HL-60 (cell line): ENCODE data around the gene ISL1.

Experiments used
- DNase-seq, 2 experiments: peaks; one replicate each; pipeline ENCODE4 v3.0.0-alpha.2; 2010 to 2020; ENCODE audit warnings: low read depth in 1 of 2, low spot score in 1 of 2
- H3K27ac ChIP-seq: fragments of 250-450 bp; sonication (Bioruptor Pico); replicated peaks from 2 replicates; pipeline ENCODE4 v1.5.1; 2020; ENCODE audit warnings: mild to moderate bottlenecking, moderate library complexity
- H3K27me3 ChIP-seq: fragments of 250-450 bp; sonication (Bioruptor Pico); 2 replicates; pipeline ENCODE4 v1.5.1; 2021; ENCODE audit warnings: mild to moderate bottlenecking, moderate library complexity; ENCODE audit not compliant: insufficient read depth, poor library complexity, severe bottlenecking
- H3K4me3 ChIP-seq: replicated peaks from 2 replicates; pipeline ENCODE4 v1.5.1; 2011; ENCODE audit warnings: mild to moderate bottlenecking, control low read depth, low read length; ENCODE audit not compliant: insufficient read depth
- GABPA ChIP-seq: IDR thresholded peaks from 2 replicates; pipeline ENCODE4 v1.6.1; 2012; ENCODE audit warnings: low read depth
- POLR2AphosphoS5 ChIP-seq: IDR thresholded peaks from 2 replicates; pipeline ENCODE4 v1.6.1; 2012; ENCODE audit warnings: low read depth
- SPI1 ChIP-seq: IDR thresholded peaks from 2 replicates; pipeline ENCODE4 v1.6.1; 2012; ENCODE audit warnings: low read depth, mild to moderate bottlenecking, borderline replicate concordance
- TF ChIP-seq, protein P1 (sequence below): IDR thresholded peaks from one replicate; pipeline ENCODE4 v1.5.1; 2011; ENCODE audit warnings: low read length, control low read depth, inconsistent platforms; ENCODE audit not compliant: insufficient read depth
- TF ChIP-seq, protein P2 (sequence below): IDR thresholded peaks from 2 replicates; pipeline ENCODE4 v1.6.1; 2012; ENCODE audit warnings: low read depth; ENCODE audit not compliant: insufficient replicate concordance

The ISL1 gene

DNA sequence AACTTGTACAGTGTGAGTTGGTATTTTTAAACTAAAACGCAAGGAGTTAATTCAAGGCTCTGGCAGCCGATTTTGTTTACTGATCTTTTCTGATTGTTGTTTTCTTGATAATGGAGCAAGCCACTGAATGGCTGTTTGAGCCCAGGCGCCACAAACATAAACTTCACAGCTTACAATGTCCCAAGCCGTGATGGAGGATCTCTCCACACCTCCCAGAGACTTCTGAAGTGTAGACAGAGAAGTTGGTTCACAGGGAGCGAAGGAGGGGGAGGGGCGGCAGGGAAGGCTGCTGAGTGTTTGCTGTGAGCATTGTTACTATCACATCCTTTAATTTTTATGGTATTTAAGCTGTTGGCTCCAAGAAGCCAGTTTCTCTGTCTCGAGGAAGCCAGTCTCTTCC is 14.7 kb downstream of the ISL1 start:
- peaks cover 43% of the 10 kb centered on the region for H3K27me3 ChIP-seq
- H3K4me3 ChIP-seq: no peak overlapping the region
- TF ChIP-seq, protein P1, sequence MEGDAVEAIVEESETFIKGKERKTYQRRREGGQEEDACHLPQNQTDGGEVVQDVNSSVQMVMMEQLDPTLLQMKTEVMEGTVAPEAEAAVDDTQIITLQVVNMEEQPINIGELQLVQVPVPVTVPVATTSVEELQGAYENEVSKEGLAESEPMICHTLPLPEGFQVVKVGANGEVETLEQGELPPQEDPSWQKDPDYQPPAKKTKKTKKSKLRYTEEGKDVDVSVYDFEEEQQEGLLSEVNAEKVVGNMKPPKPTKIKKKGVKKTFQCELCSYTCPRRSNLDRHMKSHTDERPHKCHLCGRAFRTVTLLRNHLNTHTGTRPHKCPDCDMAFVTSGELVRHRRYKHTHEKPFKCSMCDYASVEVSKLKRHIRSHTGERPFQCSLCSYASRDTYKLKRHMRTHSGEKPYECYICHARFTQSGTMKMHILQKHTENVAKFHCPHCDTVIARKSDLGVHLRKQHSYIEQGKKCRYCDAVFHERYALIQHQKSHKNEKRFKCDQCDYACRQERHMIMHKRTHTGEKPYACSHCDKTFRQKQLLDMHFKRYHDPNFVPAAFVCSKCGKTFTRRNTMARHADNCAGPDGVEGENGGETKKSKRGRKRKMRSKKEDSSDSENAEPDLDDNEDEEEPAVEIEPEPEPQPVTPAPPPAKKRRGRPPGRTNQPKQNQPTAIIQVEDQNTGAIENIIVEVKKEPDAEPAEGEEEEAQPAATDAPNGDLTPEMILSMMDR: no peak
- TF ChIP-seq SPI1 (no peak), POLR2AphosphoS5 (no peak), GABPA (no peak)
- TF ChIP-seq, protein P2, sequence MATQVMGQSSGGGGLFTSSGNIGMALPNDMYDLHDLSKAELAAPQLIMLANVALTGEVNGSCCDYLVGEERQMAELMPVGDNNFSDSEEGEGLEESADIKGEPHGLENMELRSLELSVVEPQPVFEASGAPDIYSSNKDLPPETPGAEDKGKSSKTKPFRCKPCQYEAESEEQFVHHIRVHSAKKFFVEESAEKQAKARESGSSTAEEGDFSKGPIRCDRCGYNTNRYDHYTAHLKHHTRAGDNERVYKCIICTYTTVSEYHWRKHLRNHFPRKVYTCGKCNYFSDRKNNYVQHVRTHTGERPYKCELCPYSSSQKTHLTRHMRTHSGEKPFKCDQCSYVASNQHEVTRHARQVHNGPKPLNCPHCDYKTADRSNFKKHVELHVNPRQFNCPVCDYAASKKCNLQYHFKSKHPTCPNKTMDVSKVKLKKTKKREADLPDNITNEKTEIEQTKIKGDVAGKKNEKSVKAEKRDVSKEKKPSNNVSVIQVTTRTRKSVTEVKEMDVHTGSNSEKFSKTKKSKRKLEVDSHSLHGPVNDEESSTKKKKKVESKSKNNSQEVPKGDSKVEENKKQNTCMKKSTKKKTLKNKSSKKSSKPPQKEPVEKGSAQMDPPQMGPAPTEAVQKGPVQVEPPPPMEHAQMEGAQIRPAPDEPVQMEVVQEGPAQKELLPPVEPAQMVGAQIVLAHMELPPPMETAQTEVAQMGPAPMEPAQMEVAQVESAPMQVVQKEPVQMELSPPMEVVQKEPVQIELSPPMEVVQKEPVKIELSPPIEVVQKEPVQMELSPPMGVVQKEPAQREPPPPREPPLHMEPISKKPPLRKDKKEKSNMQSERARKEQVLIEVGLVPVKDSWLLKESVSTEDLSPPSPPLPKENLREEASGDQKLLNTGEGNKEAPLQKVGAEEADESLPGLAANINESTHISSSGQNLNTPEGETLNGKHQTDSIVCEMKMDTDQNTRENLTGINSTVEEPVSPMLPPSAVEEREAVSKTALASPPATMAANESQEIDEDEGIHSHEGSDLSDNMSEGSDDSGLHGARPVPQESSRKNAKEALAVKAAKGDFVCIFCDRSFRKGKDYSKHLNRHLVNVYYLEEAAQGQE: no peak
- no peak for DNase-seq
- no peak overlapping the region for H3K27ac ChIP-seq

DNA sequence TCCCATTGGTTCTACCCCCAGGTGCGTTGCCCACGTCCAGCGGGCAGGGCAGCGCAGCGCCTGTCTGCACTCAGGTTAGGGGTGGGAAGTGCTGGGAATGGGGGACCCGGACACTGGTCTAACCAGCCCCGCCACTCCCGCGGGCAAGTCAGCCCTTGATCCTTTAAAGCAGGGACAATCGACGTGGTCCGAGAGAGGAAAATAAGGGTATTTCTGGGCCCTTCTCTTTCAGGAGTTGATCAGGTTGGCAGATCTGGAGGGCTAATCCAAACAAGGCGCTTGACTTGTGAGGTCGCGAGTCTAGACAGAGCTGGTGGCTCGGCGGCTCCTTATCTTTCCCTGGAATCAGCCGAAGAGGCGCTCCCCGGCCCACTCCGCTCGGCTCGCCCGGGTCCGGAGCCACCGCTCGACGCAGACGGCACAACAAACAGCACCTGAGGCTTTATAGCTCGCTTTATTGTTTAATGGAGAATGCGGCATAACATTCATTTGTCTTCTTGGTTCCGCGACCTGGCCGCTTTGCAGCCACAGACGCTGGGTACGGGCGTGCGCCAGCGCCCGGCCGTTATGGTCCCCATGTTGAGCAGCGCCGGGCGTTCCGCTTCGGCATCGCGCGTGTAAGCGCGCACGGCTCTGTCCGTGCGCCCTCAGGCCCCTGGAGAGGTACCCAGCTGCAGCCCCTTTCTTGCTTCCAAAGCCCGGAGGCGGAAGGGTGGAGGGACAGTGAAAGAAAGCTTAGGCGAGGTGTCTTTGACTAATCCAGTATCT is 15.8 kb downstream of the ISL1 start:
- Histone ChIP-seq H3K4me3 (no peak overlapping the region), H3K27me3 (peaks cover 40% of the 10 kb centered on the region), H3K27ac (no peak overlapping the region)
- DNase-seq: no peak
- TF ChIP-seq, protein P1: no peak
- no peak for TF ChIP-seq GABPA

DNA sequence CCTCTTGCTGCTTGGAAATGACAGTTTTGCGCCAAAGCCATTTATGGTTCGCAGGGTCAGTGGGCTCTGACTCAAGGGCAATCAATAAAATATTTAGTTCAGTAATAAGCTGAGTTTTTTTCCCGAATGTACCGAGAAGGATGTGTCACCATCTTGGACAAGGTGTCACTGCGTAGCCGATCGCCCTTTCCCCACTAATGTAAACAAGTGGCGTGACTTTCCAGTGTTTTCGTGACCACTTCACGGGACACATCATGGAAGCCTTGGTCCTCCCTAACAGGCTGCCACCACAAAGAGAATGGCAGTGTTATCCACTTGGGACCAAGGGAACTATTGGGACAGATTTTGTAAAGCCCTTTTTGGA is 16.4 kb downstream of the ISL1 start:
- TF ChIP-seq, protein P2: no peak
- no peak for DNase-seq
- Histone ChIP-seq H3K4me3 (no peak overlapping the region), H3K27ac (no peak overlapping the region), H3K27me3 (peaks cover 39% of the 10 kb centered on the region)

DNA sequence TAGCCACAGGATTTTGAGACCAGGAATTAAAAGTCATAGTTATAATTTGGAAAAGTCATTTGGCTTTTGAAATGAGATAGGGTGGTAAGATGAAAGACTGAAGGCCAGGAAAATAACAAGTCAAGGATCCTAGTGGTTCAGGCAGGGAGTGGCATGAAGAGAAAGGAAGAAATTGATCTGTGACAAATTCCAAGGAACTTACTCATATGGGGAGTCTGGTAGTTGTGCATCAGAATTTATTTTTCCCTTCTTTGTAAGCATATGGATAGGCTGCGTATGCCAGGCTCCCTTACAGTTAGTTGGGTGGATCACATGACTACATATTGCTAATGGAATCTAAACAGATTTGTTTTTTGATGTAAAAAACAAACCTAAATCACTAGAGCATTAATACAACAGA is 21.0 kb downstream of the ISL1 start:
- Histone ChIP-seq H3K4me3 (no peak overlapping the region), H3K27ac (no peak overlapping the region), H3K27me3 (peaks cover 12% of the 10 kb centered on the region)
- no peak for DNase-seq
- TF ChIP-seq, protein P1: no peak
- TF ChIP-seq, protein P2: no peak
- no peak for TF ChIP-seq POLR2AphosphoS5
- no peak for TF ChIP-seq GABPA
- no peak for TF ChIP-seq SPI1
